Superior temporal gyrus (tissue), 1 donor: ENCODE results near the gene TRIM32.

Source experiments
- DNase-seq: peaks from one replicate; pipeline ENCODE4 v3.0.0-alpha.2; 2016; ENCODE audit errors: extremely low spot score

The TRIM32 gene

DNA sequence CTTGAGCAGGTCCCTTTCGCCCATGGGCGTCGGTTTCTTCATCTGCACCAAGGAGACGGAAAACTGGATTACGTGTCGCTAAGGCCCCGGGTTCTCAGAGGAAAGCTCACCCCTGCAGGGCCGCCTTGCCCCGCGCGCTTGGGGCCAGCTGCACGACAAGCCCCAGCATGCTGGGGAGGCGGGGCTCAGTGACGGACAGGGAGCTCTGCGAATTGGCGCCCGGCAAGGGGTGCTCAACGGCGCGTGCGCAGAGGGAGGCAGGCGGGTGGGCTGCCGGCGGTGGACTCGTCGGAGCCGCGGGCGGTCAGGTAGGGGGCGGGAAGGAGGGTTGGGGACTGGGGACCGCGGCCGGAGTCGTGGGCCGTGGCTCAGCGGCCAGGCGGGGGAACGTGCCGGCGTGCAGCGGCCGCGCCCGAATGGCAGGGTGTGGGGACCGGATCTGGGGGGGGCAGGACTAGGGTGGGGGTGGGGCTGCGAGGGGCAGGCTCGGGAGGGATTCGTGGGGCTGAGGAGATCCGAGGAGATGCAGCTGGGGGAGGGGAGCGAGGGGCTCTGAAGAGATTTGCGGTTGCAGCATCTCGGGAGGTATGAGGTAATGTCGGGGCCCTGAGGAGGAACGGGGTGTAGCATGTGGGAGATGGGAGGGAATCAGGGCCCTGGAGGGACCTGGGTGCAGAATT is at the start of gene TRIM32:
Gene TRIM32, plus strand, starts transcription at position 232 of the 680 bp plus-strand sequence. CDS start 10,438 bp downstream, outside the sequence.
- DNase-seq, result peak; percentile 93

DNA sequence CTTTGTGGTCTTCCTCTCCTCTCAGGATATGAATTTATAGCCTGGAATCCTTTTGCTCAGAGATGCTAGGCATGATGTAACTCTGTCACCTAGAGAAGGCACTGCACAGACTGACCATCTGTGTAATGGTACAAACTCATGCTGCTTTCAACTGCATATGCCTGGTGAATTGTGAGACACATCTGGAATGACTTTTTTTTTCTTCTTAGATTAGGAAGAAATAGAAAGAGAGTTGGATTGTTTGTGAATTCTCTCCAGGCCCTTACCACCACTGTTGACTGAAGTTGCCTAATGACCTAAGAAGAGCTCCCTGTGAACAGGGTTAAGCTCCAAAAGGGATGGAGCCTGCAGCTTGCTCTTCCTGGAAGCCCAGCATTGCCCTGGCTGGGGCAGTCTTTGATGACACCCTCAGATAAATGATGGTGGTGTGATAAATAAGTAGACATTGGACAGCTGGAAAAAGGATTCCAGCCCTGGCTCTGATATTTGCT is 47.8 kb upstream of the TRIM32 start:
- DNase-seq, result no peak

GRCh38 chr9:116641292-116642059 is 45.6 kb upstream of the TRIM32 start:
- no peak for DNase-seq

DNA sequence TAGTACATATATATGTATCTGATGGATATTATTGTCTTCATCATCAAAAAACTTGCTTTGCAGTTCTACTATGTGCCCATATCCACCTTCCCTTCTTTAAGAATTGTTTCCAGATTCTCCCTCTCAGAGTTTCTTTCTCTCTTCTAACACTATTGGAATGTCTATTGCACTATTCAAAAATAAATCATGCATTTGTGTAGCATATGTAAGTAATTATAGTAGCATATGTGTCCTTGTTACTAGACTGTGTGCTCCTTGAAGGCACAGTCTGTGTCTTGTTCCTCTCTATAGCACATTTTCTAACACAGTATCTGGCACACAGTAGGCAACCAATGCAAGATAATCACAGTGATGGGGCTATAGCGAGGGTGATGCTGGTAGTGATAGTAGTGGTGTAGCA is 43.4 kb upstream of the TRIM32 start:
- DNase-seq, result no peak

DNA sequence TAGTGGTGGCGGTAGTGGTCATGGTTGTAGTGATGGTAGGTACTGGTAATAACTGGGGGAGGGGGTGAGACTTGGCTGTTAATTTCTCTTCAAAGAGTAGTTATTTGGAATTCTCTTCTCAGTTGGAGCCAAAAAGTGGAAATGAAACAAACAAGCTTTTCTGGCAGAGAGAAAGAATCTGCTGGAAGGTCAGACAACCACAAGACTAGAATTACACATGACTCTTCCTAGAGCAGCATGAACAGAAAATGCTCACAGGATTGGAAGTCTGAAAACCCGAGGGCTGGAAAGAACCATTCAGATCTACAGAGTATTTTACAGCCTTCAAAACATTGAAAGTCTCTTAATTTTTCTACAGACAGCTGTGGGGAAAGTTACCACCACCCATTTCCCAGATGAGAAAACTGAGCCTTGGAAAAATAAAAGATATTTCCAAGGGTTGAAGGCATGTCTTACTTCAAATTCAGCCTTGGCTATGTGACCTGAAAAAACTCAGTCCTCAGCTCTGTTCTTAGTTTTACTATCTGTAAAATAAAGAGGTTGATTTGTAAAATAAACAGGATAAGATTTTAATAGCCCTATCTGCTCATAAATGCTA is 42.9 kb upstream of the TRIM32 start:
- DNase-seq, result no peak

DNA sequence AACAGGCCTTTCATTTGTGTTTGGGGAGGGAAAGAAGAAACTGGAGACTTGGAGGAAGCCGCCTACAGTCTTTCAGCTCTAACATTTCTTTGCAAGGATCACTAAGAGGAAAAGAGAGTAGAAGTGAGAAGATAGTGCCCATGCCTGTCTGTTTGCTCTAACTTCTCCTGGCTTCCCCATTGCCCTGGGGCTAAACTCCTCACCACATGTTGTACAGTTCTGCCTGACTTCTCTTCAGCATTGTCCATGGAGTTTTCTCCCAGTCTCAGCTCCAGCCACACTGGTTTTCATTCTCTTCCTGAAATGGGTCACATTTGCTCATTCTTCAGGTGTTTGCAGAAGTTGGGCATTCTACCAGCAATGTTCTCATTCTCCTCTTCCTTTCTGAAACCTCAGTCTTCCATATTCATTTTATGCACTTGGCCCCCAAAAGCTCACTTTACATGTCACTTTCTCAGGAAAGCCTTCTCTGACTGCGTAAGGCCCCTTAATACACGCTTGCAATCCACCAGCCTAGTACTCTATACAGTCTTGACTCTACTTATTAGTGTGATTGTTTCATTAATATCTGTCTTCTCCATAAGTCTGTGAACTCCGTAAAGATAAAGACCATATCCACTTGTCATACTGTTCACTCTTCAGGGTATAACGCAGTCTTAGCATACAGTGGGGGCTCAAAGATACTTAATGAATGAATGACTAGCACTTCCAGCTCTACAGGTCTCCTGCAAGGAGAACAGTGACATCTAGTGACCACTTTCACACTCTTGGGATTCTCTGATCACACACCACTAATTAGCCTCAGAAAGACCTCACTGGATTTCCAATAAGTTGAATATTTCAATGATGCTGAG is 40.2 kb upstream of the TRIM32 start:
- peak; percentile 80 for DNase-seq

- no peak for DNase-seq
Observed at GRCh38 chr9:116647515-116647809, 39.6 kb upstream of the TRIM32 start.

- peak; percentile 47 for DNase-seq
Observed at GRCh38 chr9:116653348-116654058, 33.6 kb upstream of the TRIM32 start.

DNA sequence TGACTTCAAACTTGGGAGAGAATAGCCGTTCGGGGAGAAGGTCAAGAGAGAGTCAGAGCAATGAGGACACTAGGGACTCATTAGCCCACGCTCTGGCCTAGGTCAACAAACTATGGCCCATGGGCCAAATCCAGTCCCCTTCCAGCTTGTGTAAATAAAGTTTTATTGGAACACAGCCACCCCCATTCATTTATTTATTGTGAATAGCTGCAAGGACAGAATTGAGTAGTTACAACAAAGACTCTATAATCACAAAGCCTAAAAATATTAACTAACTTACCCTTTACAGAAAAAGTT is 33.1 kb upstream of the TRIM32 start:
- no peak for DNase-seq

DNA sequence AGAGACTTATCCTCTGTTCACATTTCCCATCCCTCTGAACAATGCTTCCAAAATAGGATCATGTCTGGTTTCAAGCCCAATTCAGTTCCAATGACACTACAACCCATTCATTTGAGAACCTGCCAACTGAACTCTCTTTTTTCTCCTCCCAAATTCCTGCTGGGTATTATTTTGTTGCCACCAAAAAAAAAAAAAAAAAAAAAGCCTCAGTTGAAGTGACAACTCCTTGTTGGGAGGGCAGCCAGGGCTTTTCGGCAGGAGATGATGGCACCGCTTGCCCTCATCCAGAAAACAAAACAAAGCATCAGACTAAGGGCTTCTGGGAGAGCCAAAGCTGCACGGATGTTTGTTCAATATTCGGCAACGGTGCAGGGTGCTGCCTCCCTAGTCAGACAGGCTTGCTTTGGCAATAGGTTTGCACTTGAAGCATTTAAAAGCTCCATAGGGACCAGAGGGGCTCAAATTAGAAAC is 30.6 kb upstream of the TRIM32 start:
- no peak for DNase-seq

DNA sequence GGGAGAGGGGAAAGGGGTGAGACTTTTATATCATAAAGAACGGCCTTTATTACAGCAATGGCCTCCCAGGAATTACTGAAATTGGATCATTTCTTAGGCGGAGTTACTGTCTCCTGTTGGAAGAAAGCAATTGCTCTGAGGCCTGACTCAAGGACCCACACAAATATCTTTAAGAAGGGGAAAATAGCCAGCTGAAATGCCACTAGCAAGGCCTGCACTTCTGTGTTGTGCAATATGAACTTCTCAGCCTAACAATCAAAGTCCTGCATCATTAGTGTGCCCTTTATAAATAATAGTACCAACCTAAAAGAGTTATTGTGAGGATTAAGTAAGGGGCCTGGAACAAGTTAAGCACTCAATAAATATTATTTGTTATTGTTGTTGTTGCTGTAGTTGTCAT is 30.1 kb upstream of the TRIM32 start:
- DNase-seq, result no peak

GRCh38 chr9:116658265-116658664 is 28.8 kb upstream of the TRIM32 start:
- no peak for DNase-seq

DNA sequence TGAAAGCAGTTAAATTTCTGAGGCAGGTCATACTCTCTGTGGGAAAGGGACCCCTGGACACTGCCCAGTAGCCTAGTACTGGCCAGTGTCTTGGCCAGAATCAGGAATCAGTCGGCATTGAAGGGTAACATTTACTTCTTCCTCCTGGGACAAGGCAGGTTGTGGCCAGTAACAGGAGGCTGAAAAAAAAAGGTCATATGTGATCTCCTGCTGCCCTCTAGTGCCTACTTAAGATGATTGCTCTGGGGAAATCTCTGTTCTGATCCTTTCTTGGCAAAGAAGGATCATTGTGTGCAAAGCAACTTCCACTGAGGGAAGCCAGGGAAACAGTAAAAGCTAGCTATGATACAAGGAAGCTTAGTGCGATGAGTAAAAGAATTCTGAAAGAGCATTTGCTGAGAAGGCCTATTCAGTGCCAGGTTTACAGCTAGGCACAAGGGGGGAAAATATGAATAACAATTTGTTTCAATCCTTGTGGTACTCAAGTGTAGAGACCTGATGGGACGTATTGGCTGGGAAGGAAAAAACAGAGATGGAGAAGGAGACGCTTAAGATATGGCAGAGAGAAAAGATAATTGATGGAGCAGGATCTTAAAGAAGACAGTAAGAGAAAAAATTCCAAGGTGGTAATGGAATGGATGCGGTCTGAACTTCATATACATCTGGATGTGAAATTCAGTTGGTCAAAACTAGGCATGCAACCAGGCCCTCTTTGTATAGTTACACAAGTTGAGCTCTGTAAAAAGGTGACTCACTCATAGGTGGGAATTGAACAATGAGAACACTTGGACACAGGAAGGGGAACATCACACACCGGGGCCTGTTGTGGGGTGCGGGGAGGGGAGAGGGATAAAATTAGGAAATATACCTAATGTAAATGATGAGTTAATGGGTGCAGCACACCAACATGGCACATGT is 25.8 kb upstream of the TRIM32 start:
- DNase-seq, result peak; percentile 88

DNA sequence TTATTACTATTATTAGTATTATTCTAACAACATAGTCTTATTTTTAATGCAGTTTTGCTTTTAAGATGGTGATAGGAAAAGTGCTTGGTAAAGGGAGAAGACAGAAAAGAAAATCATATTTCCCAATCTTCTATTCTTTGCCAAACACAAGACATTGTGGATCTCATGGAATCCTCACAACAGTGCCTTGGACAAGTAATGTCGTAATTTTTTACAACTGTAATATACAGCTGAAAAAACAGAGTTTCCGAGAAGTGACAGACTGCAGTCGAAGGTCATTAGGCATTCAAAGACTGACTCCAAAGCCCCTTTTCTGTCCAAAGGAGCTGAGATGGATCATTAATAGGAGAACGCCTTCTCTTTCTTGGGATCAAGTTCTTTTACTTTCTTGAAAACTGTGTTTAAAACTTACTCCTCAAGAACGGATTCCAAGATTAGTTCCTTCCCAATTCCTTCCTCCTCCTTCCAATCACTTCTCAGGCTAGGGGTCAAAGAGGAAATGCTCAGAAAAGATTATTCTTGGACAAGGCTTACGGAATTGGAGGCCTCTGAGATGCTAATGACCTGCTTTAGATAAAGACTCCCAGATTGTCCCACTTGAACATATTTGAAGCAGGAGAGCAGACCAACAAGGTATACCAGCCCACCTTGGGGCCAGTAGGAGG is 24.3 kb upstream of the TRIM32 start:
- DNase-seq, result no peak

DNA sequence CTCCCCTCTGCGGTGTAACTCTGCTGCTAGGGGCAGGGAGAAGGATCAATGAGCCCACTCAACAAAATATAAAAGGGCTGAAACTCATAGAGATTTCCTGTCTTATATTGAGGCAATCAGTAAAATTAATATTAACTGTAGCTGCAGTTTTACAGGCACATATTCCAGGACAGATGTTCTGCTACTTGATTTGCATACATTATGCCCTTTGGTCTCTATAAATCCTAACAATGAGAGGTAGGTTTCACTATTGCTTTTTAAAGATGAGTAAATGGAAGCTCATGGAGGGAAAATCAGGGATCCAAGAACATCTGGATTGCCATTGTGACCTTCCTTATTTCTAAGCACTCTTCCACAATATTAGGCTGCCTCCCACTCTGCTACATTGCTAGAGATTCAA is 23.5 kb upstream of the TRIM32 start:
- DNase-seq, result no peak

DNA sequence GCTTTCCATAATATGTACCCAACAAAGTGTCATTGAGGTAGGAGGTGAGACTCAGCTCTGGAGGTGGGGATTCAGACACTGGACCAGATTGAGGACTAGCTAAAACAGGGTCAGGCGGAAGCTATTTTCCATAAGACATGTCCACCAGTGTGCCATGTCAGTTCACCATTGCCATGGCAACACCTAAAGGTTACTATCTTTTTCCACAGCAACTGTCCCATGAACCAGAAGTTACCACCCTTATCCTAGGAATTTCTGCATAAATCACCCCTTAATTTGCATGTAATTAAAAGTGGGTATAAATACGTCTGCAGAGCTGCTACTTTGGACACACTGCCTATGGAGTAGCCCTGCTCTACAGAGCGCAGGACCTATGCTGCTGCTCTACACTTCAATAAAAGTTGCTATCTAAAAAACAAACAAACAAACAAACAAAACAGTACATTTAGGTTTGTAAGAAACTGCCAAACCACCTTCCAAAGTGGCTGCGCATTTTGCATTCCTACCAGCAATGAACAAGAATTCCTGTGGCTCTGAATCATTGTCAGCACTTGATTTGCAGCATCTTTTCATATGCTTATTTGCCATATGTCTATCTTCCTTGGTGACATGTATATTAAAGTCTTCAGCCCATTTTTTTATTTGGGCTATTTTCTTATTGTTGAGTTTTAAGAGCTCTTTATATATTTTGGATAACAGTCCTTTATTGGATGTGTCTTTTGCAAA is 18.0 kb upstream of the TRIM32 start:
- no peak for DNase-seq

DNA sequence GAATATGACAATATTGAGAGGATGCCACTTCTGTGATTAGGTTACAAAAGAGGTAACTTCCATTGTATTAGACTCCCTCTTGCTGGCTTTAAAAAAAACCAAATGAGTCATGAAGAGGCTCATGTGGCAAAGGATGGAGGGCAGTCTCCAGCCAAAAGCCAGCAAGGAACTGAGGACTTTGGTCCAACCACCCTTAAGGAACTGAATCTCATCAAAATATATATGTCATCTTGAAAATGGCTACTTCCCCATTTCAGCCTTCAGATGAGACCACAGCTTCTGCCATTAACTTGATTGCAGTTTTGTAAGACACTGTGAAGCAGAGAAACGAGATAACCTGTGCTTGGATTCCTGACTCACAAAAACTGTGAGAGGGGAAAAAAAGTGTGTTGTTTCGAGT is 15.5 kb upstream of the TRIM32 start:
- no peak for DNase-seq

DNA sequence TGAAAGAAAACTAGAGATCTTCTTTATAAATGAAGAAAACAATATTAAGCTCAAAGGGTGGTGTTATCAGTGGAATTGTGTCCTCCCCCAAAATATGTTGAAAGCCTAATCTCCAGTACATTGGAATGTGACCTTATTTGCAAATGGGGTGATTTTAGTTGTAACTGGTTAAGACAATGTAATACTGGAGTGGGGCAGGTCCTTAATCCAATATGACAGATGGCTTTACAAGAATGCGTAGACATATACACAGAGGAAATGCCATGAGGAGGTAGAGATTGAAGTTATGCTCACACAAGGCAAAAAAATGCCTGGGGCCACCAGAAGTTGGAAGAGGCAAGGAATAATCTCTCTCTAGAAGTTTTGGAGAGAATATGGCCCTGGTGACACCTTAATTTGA is 13.7 kb upstream of the TRIM32 start:
- DNase-seq, result no peak
